HG03280 (cell line): Measurements from ENCODE around the gene C4orf51.

Source experiments
- ATAC-seq: cut with Tn5 transposase; IDR thresholded peaks from one replicate; pipeline ENCODE4 v1.9.1; 2021; ENCODE audit warnings: mild to moderate bottlenecking, moderate library complexity; ENCODE audit not compliant: unreplicated experiment

The C4orf51 gene

DNA sequence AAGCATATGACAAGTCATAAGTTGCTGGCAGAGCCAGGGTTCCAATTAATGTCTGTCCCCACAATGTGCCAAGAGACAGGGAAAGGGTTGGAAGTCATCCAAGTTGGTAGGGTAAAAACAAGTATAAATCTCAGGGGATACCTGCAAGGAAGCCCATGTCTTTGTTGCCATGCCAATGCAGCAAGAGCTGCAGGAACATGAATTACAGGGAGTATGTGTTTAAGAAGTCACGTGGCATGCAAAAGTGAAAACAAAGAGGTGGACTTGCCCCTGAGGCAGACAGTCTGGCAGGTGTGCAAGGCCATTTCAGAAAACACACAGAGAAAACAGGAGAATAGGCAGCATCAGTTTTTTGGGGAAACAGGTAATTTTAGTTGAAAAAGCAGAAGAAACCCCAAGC, 29.4 kb downstream of the C4orf51 start:
- ATAC-seq, result peak; percentile 22

DNA sequence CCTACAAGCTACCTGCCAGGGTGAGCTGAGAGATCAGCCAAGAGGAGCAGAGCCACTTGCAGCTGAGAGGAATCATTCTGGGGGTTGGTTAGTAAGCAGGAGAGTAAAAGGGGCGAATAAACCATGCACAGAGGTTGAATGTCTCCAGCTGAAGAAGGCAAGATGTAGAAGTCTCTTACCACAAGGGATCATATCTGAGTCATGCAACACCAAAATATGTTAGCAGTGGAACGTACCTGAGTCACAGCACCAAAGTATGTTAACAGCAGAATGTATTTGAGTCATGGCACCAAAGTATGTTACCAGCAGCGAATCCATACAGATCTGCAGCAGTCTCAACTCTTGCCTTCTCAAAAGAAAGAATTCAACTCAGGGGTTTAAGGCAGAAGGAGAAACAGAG, 29.9 kb downstream of the C4orf51 start:
- ATAC-seq, result peak; percentile 91

DNA sequence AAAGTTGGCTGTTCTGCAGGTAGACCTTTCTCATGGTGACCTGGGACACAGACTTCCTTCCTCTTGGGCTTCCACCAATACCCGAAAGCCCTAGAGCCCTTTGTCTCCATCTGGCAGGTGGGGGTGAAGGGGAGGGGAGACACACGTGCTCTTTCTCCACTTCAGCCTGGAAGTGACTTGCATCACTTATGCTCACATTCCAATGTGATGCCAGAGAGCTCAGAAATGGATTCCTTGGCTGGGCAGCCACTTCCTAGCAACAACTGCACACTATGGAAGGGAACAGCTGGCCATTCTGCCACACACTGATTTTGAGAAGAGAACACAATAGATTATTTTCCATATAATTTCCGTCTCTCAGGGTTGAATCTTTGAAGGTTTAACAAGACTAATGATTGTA, 36.3 kb downstream of the C4orf51 start:
- ATAC-seq, result no peak

DNA sequence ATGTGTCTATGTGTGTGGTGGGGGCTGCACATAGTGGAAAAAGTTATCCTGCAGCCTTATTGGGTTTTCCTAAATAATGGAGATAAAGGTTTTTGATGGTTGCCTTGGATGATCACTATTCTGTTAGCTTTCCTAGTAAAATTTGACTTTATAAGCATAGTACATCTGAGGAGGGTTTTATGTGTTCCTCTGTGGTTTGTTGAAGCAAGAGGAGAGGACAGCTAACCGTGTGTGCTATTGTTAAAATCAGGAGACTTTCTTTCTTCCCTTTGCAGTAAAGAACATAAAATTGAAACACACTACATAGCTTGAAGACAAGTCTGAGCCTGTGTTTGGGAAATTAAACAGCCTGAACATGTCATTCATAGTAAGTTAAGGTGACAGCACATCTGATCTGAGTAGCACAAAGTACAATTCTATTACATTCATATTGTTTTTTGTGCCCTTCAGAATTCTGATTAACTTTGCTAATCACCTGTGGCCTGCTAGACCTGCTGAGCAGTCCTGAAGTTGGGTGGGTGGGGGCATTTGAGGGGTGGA, 36.8 kb downstream of the C4orf51 start:
- ATAC-seq, result no peak

DNA sequence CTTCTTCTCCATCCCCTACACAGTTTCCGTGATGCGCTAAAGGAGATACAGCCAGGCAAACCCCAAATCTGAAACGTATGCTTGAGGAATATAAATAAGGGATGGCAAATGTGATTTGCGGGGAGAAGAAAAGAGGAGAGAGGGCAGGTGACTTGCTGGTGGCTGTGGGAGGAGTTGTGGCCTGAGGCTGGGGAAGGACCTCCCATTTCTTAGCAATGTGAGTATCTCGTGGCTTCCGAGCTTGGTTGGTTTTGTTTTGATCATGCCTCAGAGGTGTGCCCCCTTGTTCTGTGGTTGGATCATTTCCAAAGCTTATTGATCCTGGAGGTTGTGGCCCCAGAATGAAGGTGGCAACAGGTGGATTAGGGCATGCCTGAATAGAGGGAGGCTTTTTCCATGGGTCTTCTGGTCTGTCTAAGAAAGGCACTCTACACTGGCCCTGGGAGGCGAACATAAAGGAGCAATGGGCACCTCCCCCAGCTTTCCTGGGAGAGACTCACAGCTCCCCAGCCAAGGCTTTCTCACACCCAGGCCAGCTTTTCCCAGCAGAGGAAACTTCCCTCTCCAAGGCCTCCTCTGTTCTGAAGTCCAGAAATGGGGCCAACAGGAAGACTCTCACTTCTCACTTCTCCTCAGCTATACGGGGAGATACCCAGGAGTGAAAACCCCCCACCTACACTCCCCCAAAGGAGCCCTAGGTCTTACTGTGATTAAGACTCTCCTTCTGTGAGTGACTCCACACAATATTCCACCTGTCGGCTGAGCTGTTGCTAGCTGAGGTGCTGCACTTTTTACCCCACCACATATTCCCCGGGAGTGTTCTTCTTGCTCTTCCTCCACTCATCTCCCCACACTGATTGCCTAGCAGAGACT, 40.0 kb downstream of the C4orf51 start:
- ATAC-seq, result peak; percentile 60

DNA sequence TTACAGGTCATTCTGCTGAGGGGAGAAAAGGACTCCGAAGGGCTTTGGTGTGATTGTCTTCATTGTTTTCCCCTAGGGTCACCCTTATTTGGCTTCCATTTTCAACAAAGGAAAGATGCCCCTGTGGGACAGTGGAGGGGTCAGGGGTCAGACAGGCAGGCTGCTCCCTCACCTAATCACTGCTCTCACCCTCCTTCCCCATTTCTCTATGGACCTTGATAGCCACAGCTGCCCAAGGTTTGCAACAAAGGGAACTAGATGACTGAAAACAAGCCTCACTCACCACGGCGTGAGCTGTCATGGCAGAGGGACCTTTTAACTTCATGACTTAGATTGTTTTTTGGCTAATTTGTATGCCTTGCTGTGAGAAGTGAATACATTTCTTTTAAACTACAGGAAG, 40.7 kb downstream of the C4orf51 start:
- ATAC-seq, result peak; percentile 21

DNA sequence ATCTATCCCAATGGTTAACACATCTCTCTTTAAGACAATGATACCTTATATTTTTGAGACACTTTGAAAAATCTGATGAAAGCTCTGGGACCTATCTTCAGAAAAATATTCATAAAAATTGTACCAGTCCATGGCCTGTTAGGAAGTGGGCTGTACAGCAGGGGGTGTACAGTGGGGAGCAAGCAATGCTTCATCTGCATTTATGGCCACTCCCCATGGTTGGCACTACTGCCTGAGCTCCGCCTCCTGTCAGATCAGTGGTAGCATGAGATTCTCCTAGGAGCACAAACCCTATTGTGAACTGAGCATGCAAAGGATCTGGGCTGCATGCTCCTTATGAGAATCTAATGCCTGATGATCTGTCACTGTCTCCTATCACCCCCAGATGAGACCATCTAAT, 42.6 kb downstream of the C4orf51 start:
- no peak for ATAC-seq

DNA sequence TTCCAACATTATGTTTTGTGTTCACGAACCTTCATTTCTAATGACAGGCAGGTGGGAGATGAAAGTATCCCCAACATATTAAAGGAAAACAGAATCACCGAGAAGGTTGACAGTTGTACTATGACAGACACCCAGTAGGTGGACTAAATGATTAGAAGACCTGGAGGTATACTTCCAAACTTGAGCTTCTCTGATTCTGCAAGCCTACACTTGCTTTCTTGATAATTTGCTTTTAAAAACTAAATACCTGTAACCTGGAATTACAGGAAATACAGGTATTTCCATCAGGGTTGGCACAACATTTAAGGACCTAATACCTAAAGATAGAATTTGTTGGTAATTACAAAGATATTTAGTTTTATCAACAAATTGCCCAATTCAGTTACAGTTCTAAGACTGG, 43.4 kb downstream of the C4orf51 start:
- ATAC-seq, result no peak

DNA sequence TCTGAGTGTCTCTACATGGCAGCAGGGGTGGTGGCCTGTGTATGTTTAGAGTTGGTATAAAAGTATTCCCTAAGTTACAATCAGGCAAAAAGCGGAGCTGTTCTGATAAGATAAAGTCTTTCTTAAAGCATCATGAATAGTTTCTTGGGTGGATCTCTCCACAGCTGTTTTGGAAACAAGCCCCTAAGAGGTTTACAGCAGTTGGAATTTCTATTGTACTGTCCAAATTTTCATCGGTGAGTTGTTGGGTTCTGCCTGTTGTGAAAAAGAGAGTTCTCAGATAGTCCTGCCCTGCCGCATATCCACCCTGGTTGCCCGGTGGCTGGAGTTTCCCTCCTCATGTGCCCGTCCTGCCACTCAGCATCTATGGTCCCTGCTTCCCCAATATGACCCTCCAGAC, 50.1 kb downstream of the C4orf51 start:
- ATAC-seq, result no peak

DNA sequence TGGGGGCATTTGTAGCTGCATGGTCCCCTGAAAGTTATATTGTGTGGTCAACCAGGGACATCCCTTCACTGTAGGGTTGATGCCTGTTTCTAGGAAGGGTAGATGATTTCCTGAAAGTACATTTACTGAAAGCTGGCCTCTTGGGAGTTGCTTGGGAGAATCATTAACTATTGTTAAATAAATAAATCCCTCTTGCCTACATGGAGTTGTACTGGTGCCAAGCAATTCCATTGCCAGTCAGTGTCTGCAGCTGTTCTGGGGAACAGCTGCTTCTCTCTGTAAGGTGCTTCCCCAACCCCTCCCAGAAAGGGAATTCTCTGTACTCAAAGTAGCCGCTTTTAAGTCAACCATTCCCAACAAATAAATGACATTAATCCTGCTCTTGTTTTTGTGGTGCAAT, 51.1 kb downstream of the C4orf51 start:
- no peak for ATAC-seq

DNA sequence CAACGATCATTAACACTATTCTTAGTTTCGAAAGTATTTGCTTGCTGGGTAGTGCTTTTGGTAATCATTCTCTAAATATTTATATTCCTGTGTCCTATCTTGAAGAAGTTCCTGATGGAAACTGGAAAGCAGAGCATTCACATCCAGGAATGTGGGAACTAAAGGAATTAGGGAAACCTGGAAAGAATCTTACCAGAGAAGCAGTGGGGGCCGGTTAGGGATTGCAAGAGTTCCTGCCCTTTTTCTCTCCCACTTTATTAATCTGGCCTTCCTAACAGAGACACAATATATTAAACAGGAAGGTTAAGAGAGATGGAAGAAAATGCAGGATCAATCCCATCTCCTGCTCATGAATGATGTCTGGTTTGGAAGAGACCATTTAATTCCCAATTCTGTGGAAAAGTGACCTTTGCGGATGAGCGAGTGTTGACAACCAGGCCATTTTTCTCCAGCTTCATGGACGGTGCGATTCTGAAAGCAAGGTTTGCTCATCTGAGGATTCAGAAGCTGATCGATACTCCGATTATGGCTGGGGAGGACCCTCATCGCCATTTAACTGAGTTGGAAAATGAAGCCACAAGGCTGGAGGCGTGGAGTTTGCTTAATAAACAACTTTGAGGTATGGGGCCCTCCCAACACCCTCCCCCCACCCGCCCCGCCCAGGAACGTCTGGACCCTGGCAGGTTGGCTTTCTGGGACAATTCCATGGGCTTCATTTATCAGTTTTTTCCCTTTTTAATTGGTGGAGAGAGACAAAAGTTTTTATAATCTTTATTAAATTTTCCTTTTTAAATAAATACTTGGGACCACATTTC, 52.3 kb downstream of the C4orf51 start:
- ATAC-seq, result no peak

DNA sequence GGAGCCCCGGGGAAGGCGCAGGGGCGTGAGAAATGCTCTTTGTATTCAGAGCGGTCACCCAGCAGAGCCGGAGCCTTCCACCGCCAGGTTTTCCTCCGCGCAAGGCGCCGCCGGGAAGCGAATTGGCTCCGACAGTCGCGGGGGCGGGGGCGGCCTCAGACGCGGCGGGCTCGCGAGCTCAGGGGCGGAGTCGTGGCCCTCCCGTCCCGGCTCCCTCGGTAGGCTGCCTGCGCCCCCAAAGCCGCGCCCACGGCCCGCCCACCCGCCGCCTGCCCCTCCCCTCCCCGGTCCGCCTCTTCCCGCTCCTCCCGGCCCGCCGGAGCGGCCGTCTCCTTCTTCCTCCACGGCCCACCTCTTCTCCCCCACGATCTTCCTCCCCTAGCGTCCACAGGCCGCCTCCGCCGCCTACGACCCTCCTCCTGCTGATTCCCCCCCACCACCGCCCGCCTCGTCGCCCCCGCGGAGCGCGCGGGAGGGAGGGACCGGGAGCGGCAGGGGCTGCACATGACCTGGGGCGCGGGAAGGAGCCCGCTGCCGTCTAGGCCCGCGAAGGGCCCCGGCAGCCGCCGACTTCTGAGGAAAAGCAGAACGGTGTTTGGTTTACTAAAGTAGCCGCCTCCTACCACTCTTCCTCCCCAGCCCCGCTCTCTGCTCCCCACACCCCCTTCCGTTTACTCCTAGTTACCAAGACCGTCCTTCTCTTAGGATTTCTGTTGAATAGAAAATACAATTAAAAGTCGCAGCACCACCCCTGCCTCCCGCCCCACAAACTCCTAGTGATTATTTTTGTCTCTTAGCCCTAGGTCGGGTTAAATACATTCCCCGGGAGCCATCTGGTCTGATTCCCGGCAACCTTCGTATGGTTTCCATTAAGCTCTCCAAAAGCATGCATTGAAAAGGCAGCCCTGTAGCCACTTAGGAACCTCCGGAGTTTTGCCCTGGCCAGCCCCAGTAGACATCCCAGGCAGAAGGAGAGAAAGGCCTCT, 53.2 kb downstream of the C4orf51 start:
- peak; percentile 96 for ATAC-seq

DNA sequence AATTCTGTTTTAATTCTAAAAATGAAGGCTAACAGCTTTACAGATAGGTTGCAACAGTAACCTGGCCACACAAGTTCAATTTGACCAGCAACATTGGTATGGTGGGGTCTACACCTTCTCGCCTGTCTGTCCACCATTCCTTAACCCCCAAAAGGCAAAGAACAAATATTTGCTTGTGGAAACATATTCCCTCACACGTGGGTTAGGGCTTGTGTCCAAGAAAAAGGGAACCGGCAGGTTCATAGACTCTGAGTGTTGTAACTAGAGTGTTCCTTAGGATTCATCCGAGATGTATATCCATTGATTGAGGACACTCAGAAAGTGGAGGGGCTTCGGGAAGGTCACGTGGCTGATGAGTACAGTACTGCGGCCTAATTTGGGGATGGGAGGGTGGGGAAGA, 54.1 kb downstream of the C4orf51 start:
- ATAC-seq, result no peak

DNA sequence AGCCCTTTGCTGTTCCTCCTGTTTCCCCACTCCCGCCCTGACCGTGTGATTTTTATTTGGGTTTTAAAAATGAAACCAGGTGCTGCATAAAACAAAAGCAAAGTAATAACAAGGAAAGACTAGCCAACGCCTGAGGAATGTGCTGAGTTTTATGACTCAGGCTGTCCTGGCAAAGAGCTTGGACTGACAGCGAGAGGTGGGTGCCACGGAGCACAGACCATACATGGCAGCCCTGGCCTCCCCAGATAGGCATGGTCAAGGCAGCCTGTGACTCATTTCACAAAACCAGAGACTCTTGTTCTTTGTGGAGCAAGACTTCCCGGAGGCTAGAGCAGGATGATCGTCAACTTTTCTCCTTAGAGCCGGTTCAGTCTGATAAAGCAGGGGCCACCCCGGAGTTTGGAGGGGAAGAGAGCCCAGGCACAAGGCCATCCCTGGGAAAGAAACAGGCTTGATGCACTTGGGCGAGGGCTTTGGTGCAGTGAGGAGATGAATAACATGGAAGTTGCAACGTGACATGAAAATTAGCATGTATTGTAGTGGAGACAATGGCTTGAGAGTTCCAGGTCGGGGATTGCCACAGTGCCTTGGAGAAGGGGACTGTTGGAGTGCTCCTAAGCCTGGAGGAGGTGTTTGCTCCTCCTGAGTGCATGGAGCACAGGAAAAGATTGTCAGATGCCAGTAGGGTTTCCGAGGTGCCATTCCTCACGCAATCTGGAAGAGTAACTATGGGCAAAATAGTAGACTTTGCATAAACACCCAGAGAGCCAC, 54.8 kb downstream of the C4orf51 start:
- no peak for ATAC-seq

DNA sequence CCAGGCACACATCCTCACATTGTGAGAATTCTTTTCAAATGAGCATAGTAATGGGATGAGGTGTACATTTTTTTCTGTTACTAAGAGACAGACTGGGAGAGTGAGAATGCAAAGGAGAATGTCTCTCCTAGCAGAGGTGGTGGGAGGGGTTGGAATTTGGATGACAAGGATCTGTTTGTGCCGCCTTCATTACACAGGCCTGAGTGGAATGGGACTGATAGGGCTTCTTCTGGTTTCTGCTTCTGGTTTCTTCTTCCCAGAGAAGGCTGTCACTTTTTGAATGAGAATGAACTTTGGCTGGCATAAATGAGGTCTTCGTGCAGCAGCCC, 55.4 kb downstream of the C4orf51 start:
- no peak for ATAC-seq

DNA sequence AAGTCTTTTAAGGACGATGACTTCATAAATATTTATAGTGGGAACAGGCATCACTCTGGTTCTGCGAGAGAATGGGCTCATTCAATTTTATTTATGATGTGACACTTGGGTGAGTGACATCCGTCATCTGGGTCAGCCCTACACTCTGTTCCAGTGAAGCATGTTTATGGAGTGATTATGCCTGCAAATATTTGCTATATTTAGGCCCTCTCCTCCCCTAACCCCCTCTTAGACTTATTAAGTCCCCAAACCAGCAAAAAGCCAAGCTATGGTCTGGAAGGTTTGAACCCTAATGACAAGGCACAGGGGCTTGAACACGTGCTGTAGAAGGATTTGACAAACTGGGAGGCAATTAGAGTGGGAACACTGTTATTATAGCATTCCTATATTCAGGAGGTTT, 55.9 kb downstream of the C4orf51 start:
- ATAC-seq, result no peak

DNA sequence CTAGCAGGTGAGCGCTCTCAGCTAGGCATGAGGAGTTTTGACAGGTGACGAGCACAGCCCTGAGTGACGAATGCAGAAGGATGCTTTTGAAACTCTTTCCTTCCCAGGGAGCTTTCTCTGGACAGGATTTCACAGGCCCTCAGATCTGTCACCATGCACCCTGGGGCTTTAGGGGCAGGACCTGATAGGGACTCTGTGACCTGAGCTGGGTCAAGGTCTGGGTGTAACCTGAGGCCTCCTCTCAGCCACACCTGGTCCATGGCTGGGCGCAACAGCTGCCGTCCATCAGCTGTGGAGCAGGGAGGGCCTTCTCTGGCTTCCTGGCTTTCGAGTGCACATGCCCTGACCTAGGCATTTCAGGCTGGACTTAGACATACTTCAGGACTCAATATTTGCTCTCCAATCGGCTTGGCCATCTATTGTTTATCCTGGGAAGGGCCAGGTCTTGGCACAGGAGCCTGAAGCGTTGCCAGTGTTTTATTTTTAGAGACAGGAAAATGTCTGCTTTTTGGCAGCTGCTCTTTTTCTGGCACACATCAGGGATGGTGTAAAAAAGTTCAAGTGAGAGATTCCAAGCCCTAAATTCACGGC, 56.4 kb downstream of the C4orf51 start:
- no peak for ATAC-seq

DNA sequence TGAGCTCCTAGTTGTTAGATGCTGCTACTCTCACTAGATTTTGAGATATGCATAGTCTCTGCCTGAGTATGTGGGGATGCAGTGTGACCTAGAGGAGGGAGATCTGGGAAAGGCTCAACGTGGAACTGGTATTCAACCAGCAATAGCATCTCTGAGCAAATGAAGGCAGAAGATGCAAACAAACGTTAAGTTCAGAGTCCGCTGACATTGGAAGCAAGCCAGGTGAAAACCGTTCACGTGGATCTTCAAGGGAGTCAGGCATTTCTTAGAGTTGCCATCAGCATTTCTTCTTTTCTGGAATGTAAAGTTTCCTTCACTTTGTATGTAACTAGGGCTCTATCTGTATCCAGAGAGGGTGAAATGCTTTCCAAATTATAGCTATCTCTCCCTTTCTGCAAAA, 59.9 kb downstream of the C4orf51 start:
- no peak for ATAC-seq

DNA sequence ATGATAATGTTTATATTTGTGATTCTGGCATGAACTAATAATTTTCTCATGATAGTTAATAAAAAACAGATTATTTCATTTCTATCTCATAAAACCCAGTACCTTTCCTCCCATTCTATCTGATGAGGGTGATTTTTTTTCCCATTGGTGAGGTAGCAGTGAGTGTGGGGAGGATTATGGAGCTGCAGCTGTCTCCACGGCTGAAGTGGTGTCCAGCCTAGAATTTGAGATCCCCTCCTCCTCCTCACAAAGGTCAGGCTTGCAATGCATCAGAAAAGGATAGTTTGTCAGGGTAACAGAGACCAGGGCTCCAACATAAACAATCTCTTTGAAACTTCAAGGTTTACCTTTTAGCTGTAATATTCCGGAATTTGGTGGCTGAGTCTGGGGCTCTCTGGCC, 60.9 kb downstream of the C4orf51 start:
- ATAC-seq, result no peak

DNA sequence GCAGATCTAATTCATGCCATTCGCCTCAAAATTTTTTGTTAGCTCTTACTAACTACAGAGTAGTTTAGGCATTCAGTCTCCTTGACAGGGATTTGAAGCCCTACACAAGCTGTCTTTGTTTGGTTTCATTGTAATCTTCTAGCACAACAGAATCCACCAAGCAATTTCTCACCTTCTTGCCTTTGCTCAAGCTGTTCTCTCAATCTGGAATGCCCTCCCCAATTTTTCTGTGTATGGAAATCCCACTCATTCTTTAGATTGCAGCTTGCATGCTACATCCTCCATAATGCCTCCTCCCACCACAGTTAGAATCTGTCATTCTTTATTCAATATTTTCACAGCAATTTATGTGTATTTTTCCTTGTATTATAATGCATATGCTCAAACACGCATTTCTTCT, 63.7 kb downstream of the C4orf51 start:
- no peak for ATAC-seq
